BLaER1 treated with 17β-estradiol and CSF1 and Interleukin-3, amounts not matched to agents 10 nM and 100 nM (cell line): ENCODE results near the gene ALDH5A1.

ENCODE experiments used
- H3K27ac ChIP-seq, 11 experiments: shearing (Covaris generic); formaldehyde crosslinking; 2 replicates each; pipeline ENCODE4 v1.8.1; 2022
- H3K27me3 ChIP-seq, 11 experiments: shearing (Covaris generic); formaldehyde crosslinking; 2 replicates each; pipeline ENCODE4 v1.8.1; 2022
- H3K36me3 ChIP-seq, 11 experiments: shearing (Covaris generic); formaldehyde crosslinking; 2 replicates each; pipeline ENCODE4 v1.8.1; 2022
- H3K4me1 ChIP-seq, 10 experiments: shearing (Covaris generic); formaldehyde crosslinking; 2 replicates each; pipeline ENCODE4 v1.8.1; 2022
- H3K4me2 ChIP-seq, 11 experiments: shearing (Covaris generic); formaldehyde crosslinking; 2 replicates each; pipeline ENCODE4 v1.8.1; 2022
- H3K4me3 ChIP-seq, 10 experiments: shearing (Covaris generic); formaldehyde crosslinking; 2 replicates each; pipeline ENCODE4 v1.8.1; 2022
- H3K9ac ChIP-seq, 11 experiments: shearing (Covaris generic); formaldehyde crosslinking; 2 replicates each; pipeline ENCODE4 v1.8.1; 2022
- H3K9me3 ChIP-seq, 11 experiments: shearing (Covaris generic); formaldehyde crosslinking; replicated peaks in 1 of 11; 2 replicates each; pipeline ENCODE4 v1.8.1; 2022
- H4K20me1 ChIP-seq, 11 experiments: shearing (Covaris generic); formaldehyde crosslinking; 2 replicates each; pipeline ENCODE4 v1.8.1; 2022
- Cebpa-rat ChIP-seq, 11 experiments: shearing (Covaris generic); IDR thresholded peaks; 2 replicates each; pipeline ENCODE4 v1.8.1; 2022

The ALDH5A1 gene

GRCh38 chr6:24480705-24481104 is 14.1 kb upstream of the ALDH5A1 start:
- H3K4me3 ChIP-seq, result no peak overlapping the region
- H3K9me3 ChIP-seq, result no peaks in the 10 kb centered on the region
- no peak for TF ChIP-seq Cebpa-rat (IDR thresholded peaks at IDR 0.05)
- H3K36me3 ChIP-seq, result no peaks in the 10 kb centered on the region
- no peaks in the 10 kb centered on the region for H3K27me3 ChIP-seq
- H3K4me1 ChIP-seq, result no peaks in the 10 kb centered on the region
- no peak overlapping the region for H3K4me2 ChIP-seq
- H4K20me1 ChIP-seq, result no peaks in the 10 kb centered on the region
- H3K9ac ChIP-seq, result no peak overlapping the region
- H3K27ac ChIP-seq, result no peak overlapping the region

GRCh38 chr6:24481449-24481848 is 13.3 kb upstream of the ALDH5A1 start:
- Histone ChIP-seq H3K9me3 (no peaks in the 10 kb centered on the region), H3K4me3 (no peak overlapping the region), H3K4me2 (no peak overlapping the region), H3K4me1 (no peaks in the 10 kb centered on the region), H3K9ac (no peak overlapping the region), H3K27me3 (no peaks in the 10 kb centered on the region), H4K20me1 (no peaks in the 10 kb centered on the region), H3K36me3 (no peaks in the 10 kb centered on the region), H3K27ac (no peak overlapping the region)
- no peak for TF ChIP-seq Cebpa-rat (IDR thresholded peaks at IDR 0.05)

- TF ChIP-seq Cebpa-rat (IDR thresholded peaks at IDR 0.05), result no peak
- H3K36me3 ChIP-seq, result no peaks in the 10 kb centered on the region
- H4K20me1 ChIP-seq, result no peaks in the 10 kb centered on the region
These were observed 10.0 kb upstream of the ALDH5A1 start for GRCh38 chr6:24484657-24485323.

GRCh38 chr6:24486065-24486464 is 8.7 kb upstream of the ALDH5A1 start:
- no peaks in the 10 kb centered on the region for H3K4me1 ChIP-seq
- no peak overlapping the region for H3K27ac ChIP-seq
- no peak overlapping the region for H3K9ac ChIP-seq
- no peaks in the 10 kb centered on the region for H3K36me3 ChIP-seq
- no peak overlapping the region for H3K4me2 ChIP-seq
- H3K27me3 ChIP-seq, result no peaks in the 10 kb centered on the region
- no peak overlapping the region for H3K4me3 ChIP-seq
- H3K9me3 ChIP-seq, result no peaks in the 10 kb centered on the region
- H4K20me1 ChIP-seq, result no peaks in the 10 kb centered on the region
- TF ChIP-seq Cebpa-rat (IDR thresholded peaks at IDR 0.05), result no peak

More at GRCh38 chr6:24484657-24485323, 10.0 kb upstream of the ALDH5A1 start:
- no peak overlapping the region for H3K4me2 ChIP-seq
- no peaks in the 10 kb centered on the region for H3K4me1 ChIP-seq
- H3K27me3 ChIP-seq, result no peaks in the 10 kb centered on the region
- H3K27ac ChIP-seq, result no peak overlapping the region
- no peak overlapping the region for H3K9ac ChIP-seq
- no peak overlapping the region for H3K4me3 ChIP-seq
- H3K9me3 ChIP-seq, result no peaks in the 10 kb centered on the region

- no peak for TF ChIP-seq Cebpa-rat (IDR thresholded peaks at IDR 0.05)
- Histone ChIP-seq H4K20me1 (no peaks in the 10 kb centered on the region; a peak in 1 of 22 replicates), H3K9ac (no peak within 1 kb of the TSS), H3K27me3 (no peaks in the 10 kb centered on the region; a peak in 1 of 22 replicates), H3K4me3 (no peak within 1 kb of the TSS), H3K4me2 (no peak within 1 kb of the TSS), H3K9me3 (no peaks in the 10 kb centered on the region), H3K27ac (no peak within 1 kb of the TSS), H3K4me1 (peaks cover 4 to 16% (median 9%) of the 10 kb centered on the region in 10 experiments; a peak in 18 of 20 replicates), H3K36me3 (no peaks in the 10 kb centered on the region)
These were observed 5.3 kb upstream of the ALDH5A1 start, which contains the start of gene GPLD1 for GRCh38 chr6:24489470-24489869. Gene GPLD1 (minus strand): TSS chr6:24489578. CDS start chr6:24489511, 67 bp downstream.

GRCh38 chr6:24489881-24490280 is 4.9 kb upstream of the ALDH5A1 start:
- Histone ChIP-seq H3K27ac (no peak overlapping the region), H3K9me3 (no peaks in the 10 kb centered on the region), H3K4me2 (no peak overlapping the region), H3K4me3 (no peak overlapping the region), H3K36me3 (no peaks in the 10 kb centered on the region), H3K4me1 (peaks cover 5 to 16% (median 9%) of the 10 kb centered on the region in 10 experiments; a peak in 18 of 20 replicates), H3K9ac (no peak overlapping the region), H4K20me1 (no peaks in the 10 kb centered on the region; a peak in 1 of 22 replicates), H3K27me3 (no peaks in the 10 kb centered on the region; a peak in 1 of 22 replicates)
- TF ChIP-seq Cebpa-rat (IDR thresholded peaks at IDR 0.05), result no peak

- Histone ChIP-seq H3K36me3 (no peaks in the 10 kb centered on the region), H3K4me2 (no peak overlapping the region), H3K27me3 (no peaks in the 10 kb centered on the region; a peak in 1 of 22 replicates), H3K4me1 (peaks cover 5 to 23% (median 17%) of the 10 kb centered on the region in 10 experiments; a peak in 19 of 20 replicates), H3K9ac (no peak overlapping the region), H3K27ac (no peak overlapping the region), H3K4me3 (no peak overlapping the region), H4K20me1 (no peaks in the 10 kb centered on the region; a peak in 1 of 22 replicates), H3K9me3 (no peaks in the 10 kb centered on the region)
- TF ChIP-seq Cebpa-rat (IDR thresholded peaks at IDR 0.05), result no peak
These were observed 3.8 kb upstream of the ALDH5A1 start for GRCh38 chr6:24490948-24491347.

GRCh38 chr6:24492475-24492874 is 2.3 kb upstream of the ALDH5A1 start:
- Histone ChIP-seq H3K9ac (no peak overlapping the region), H3K4me2 (no peak overlapping the region), H3K4me3 (no peak overlapping the region), H3K27me3 (no peaks in the 10 kb centered on the region; a peak in 1 of 22 replicates), H4K20me1 (no peaks in the 10 kb centered on the region; a peak in 1 of 22 replicates), H3K36me3 (peaks cover 0 to 11% (median 8%) of the 10 kb centered on the region in 11 experiments; a peak in 14 of 22 replicates), H3K4me1 (peaks cover 5 to 28% (median 19%) of the 10 kb centered on the region in 10 experiments; a peak in 19 of 20 replicates), H3K27ac (no peak overlapping the region), H3K9me3 (peaks cover 5 to 10% (median 9%) of the 10 kb centered on the region in 11 experiments; a peak in 19 of 22 replicates)
- TF ChIP-seq Cebpa-rat (IDR thresholded peaks at IDR 0.05), result no peak

GRCh38 chr6:24493945-24494820 is 586 bp upstream of the ALDH5A1 start:
- H3K4me1 ChIP-seq, result peaks cover 5 to 28% (median 19%) of the 10 kb centered on the region in 10 experiments; a peak in 19 of 20 replicates
- H3K9me3 ChIP-seq, result peaks cover 7 to 20% (median 13%) of the 10 kb centered on the region in 11 experiments; a peak in 19 of 22 replicates
- H3K36me3 ChIP-seq, result peaks cover 0 to 22% (median 19%) of the 10 kb centered on the region in 11 experiments; a peak in 14 of 22 replicates
- TF ChIP-seq Cebpa-rat (IDR thresholded peaks at IDR 0.05), result no peak
- peak overlapping the region; percentile 60 to 76 (median 70) for H3K4me3 ChIP-seq
- peak overlapping the region in 9 of 11 experiments; percentile 68 to 87 (median 81); a peak in 15 of 22 replicates for H3K27ac ChIP-seq
- H4K20me1 ChIP-seq, result no peaks in the 10 kb centered on the region; a peak in 1 of 22 replicates
- no peaks in the 10 kb centered on the region; a peak in 1 of 22 replicates for H3K27me3 ChIP-seq
- peak overlapping the region; percentile 73 to 89 (median 83) for H3K9ac ChIP-seq
- H3K4me2 ChIP-seq, result peak overlapping the region; percentile 85 to 97 (median 92)
